A673 (cell line): Measurements from ENCODE around the gene SDHA. TPM values are rescaled to one million over a fixed set of nuclear protein-coding genes. Genes with fewer than 3 reads are reported as not detected.
"Not testable (repeated sequence)": the region's sequence is repeated elsewhere in the genome, so short reads cannot be mapped to it uniquely, and the experiment has no call there.

Experiments
- BruUV-seq: library from RNA; stranded (reverse); fragments of 400-500 nt; replicated peaks from 2 replicates; lab custom pipeline; 2021; lab: Mats Ljungman, UMichigan
- CTCF ChIA-PET: fragments of 300-600 bp; sonication (Branson Sonifier 250); formaldehyde crosslinking; loops from one replicate; lab custom pipeline; 2022; ENCODE audit warnings: antibody characterized with exemption; lab: Charles Lee
- POLR2A ChIA-PET: fragments of 300-600 bp; sonication (Branson Sonifier 250); formaldehyde crosslinking; loops from one replicate; lab custom pipeline; 2022; ENCODE audit warnings: antibody characterized with exemption; ENCODE audit not compliant: low non-redundant PET; lab: Charles Lee
- DNase-seq: peaks from one replicate; pipeline ENCODE4 v3.0.0-alpha.2; 2015; ENCODE audit warnings: low spot score
- H3K27ac ChIP-seq: fragments of 200-600 bp; sonication (generic); 2 replicates; pipeline ENCODE4 v1.5.1; 2016; ENCODE audit warnings: mixed run types, low read depth, mild to moderate bottlenecking, mixed read lengths, antibody characterized with exemption, low read length; ENCODE audit not compliant: poor library complexity, severe bottlenecking
- H3K27me3 ChIP-seq: fragments of 200-600 bp; sonication (generic); replicated peaks from 2 replicates; pipeline ENCODE4 v1.6.1; 2017; ENCODE audit warnings: mixed run types, low read depth, mild to moderate bottlenecking, mixed read lengths, antibody characterized with exemption, low read length; ENCODE audit not compliant: insufficient read depth, poor library complexity
- H3K36me3 ChIP-seq: fragments of 200-600 bp; sonication (generic); 2 replicates; pipeline ENCODE4 v1.6.1; 2016; ENCODE audit warnings: mixed run types, mild to moderate bottlenecking, mixed read lengths, antibody characterized with exemption, low read length; ENCODE audit not compliant: insufficient read depth, poor library complexity, severe bottlenecking
- H3K4me1 ChIP-seq: fragments of 200-600 bp; sonication (generic); 2 replicates; pipeline ENCODE4 v1.6.1; 2017; ENCODE audit warnings: mixed run types, mild to moderate bottlenecking, mixed read lengths, antibody characterized with exemption, low read length; ENCODE audit not compliant: insufficient read depth, poor library complexity, severe bottlenecking
- H3K4me3 ChIP-seq: fragments of 200-600 bp; sonication (generic); 2 replicates; pipeline ENCODE4 v1.5.1; 2016; ENCODE audit warnings: low read depth, mixed run types, mild to moderate bottlenecking, mixed read lengths, low read length; ENCODE audit not compliant: poor library complexity, severe bottlenecking
- H3K9me3 ChIP-seq: fragments of 200-600 bp; sonication (generic); 2 replicates; pipeline ENCODE4 v1.6.1; 2016; ENCODE audit warnings: mixed run types, low read depth, mild to moderate bottlenecking, mixed read lengths, antibody characterized with exemption, low read length; ENCODE audit not compliant: poor library complexity, severe bottlenecking
- EZH2 ChIP-seq: fragments of 200-600 bp; sonication (generic); IDR thresholded peaks from 2 replicates; pipeline ENCODE4 v1.6.1; 2017; ENCODE audit warnings: borderline replicate concordance, low read depth, mild to moderate bottlenecking, mixed read lengths, antibody characterized with exemption, low read length; ENCODE audit not compliant: poor library complexity, severe bottlenecking
- intact Hi-C: fragments of 100-400 bp; cut with micrococcal nuclease; formaldehyde crosslinking; loops from one replicate; pipeline ENCODE4 v1.10.0; 2022; ENCODE audit not compliant: unreplicated experiment
- total RNA-seq: library from RNA; stranded (reverse); gene quantifications from 2 replicates; pipeline ENCODE4 v1.2.3, GENCODE V29; 2021
- TF ChIP-seq, protein P1 (sequence below): fragments of 300-800, 200-600 bp; sonication (generic); conservative IDR thresholded peaks from 2 replicates; pipeline ENCODE4 v1.5.1; 2017; ENCODE audit warnings: low read depth, mild to moderate bottlenecking, antibody characterized with exemption, low read length, moderate library complexity, mixed read lengths

The SDHA gene
- total RNA-seq, 1 experiment from 2014 or later: 132 TPM

DNA sequence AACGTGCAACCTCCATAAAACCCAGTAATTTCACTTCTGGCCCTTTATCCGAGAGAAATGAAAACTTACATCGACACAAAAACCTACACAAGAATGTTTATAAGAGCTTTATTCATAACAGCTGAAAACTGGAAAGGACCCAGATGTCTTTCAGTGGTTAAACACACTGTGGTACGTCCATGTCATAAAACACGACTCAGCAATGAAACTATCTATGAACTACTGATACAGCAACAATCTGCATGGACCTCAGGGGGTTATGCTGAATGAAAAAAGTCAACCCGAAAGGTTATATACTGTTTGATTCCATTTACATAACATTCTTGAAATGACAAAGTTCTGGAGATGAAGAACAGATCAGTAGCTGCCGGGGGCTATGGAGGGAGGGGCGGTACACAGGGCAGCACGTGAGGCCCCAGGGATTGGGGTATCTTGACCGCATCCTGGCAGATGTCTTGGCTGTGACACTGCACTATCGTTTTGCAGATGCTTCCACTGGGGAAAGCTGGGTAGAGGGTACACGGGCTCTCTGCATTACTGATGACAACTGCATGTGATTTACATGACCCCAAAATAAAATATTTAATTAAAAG is 4.2 kb upstream of the SDHA start:
- no peak overlapping the region for H3K4me3 ChIP-seq
- H3K9me3 ChIP-seq: no peaks in the 10 kb centered on the region
- H3K36me3 ChIP-seq: peaks cover 4% of the 10 kb centered on the region
- no TSS peak for BruUV-seq
- no peak overlapping the region for H3K27ac ChIP-seq
- DNase-seq: no peak
- H3K27me3 ChIP-seq: no peaks in the 10 kb centered on the region
- ChIA-PET CTCF (no interaction called here), POLR2A (no interaction called here)
- no peaks in the 10 kb centered on the region for H3K4me1 ChIP-seq
- intact Hi-C loops: no loop called here
- TF ChIP-seq, protein P1, sequence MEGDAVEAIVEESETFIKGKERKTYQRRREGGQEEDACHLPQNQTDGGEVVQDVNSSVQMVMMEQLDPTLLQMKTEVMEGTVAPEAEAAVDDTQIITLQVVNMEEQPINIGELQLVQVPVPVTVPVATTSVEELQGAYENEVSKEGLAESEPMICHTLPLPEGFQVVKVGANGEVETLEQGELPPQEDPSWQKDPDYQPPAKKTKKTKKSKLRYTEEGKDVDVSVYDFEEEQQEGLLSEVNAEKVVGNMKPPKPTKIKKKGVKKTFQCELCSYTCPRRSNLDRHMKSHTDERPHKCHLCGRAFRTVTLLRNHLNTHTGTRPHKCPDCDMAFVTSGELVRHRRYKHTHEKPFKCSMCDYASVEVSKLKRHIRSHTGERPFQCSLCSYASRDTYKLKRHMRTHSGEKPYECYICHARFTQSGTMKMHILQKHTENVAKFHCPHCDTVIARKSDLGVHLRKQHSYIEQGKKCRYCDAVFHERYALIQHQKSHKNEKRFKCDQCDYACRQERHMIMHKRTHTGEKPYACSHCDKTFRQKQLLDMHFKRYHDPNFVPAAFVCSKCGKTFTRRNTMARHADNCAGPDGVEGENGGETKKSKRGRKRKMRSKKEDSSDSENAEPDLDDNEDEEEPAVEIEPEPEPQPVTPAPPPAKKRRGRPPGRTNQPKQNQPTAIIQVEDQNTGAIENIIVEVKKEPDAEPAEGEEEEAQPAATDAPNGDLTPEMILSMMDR: no peak
- TF ChIP-seq EZH2: no peak

DNA sequence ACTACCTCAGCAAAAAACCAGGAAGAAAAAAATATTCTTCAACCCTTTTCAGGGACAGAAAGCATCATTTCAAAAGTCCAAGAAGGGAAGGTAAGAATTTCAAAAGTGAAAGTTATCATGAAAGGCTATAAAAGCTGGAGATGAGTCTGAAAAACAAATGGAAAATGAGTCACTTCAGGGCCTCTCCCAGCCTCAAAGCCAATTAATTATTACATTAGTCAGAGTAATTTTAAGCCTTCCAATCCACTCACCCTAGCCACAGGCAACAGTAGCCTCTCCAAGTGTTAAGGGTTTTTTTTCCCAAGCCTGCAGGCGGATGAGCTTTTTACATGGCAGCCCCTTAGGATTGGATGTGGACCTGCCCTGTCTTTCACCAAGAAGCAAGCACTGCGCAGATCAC is 2.9 kb upstream of the SDHA start:
- CTCF ChIA-PET, H3K27me3 ChIP-seq, DNase-seq, H3K36me3 ChIP-seq, POLR2A ChIA-PET, H3K4me3 ChIP-seq, H3K27ac ChIP-seq, H3K4me1 ChIP-seq, H3K9me3 ChIP-seq, intact Hi-C loops, BruUV-seq: not testable (repeated sequence)

DNA sequence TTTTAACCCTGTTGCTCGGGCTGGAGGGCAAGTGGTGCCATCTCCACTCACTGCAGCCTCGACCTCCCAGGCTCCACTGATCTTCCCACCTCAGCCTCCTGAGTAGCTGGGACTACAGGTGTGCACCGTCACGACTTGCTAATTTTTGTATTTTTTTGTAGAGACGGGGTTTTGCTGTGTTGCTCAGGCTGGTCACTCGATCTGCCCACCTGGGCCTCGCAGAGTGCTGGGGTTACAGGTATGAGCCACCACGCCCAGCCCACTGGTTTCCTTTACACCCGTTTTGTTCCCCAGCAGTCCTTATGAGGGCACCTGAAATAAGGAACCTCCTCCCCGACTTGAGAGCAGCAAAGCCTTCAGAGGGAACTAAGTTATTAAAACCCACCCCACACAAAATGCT is 2.0 kb upstream of the SDHA start:
- CTCF ChIA-PET, POLR2A ChIA-PET, H3K36me3 ChIP-seq, H3K27ac ChIP-seq, intact Hi-C loops, DNase-seq, H3K9me3 ChIP-seq, H3K4me3 ChIP-seq, BruUV-seq, H3K27me3 ChIP-seq: not testable (repeated sequence)
- H3K4me1 ChIP-seq: peaks cover 12% of the 10 kb centered on the region

DNA sequence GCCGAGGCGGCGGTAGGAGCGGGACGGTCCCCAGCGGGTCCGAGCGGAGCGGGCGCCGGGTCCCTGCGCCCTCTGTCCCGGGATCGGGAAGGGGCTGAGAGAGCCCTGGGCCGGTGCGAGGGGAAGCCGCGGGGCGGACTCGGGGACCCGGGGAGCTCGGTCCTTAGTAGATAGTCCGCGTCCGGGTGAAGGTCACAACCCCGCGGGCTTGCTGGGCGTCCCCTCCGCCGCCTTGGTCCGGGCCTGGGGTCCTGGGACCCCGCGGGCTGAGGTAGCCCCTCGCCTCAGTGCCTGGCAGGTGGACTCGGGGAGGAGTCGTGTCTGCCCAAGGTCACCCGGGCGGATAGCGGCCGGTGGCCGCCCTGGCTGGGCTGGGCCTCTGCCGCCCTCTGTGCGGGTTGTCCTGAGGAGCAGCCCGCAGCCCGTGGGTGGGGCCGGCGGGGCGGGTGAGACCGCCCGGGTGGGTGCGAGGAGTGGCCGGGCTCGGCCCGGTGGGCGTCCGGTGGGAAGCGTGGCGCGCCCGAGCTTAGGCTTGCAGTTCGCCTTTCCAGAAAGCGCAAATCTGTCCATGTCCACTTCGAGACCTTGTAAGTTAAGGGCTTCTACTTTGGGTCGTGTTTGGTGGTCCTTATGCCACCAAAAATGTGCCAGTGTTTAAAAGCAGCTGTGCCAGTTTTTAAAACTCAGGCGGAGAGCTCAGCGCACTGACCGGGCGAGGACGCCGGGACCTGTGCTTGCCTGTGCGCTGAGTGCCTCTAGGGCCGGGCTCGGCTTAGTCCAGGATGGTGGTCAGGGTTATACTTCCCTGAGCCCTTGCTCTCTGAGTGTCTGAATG is 554 bp downstream of the SDHA start:
- TF ChIP-seq EZH2: no peak
- TF ChIP-seq, protein P1: no peak
- CTCF ChIA-PET: no interaction called here
- no peaks in the 10 kb centered on the region for H3K27me3 ChIP-seq
- H3K27ac ChIP-seq: peak overlapping the region; percentile 81
- H3K36me3 ChIP-seq: peaks cover 3% of the 10 kb centered on the region
- POLR2A ChIA-PET: interaction anchor here (0.6 kb wide), 1 partner anchor 24 kb away, joined by 3 read pairs; no protein-coding TSS in a partner anchor
- peaks cover 12% of the 10 kb centered on the region for H3K4me1 ChIP-seq
- no peak for DNase-seq
- H3K9me3 ChIP-seq: no peaks in the 10 kb centered on the region
- BruUV-seq: no TSS peak
- H3K4me3 ChIP-seq: peak overlapping the region; percentile 99
- intact Hi-C loops: no loop called here
